ENCODE results near the gene GAL3ST2.
"Not testable (repeated sequence)": the region's sequence is repeated elsewhere in the genome, so short reads cannot be mapped to it uniquely, and the experiment has no call there.

GAL3ST2 gene

DNA sequence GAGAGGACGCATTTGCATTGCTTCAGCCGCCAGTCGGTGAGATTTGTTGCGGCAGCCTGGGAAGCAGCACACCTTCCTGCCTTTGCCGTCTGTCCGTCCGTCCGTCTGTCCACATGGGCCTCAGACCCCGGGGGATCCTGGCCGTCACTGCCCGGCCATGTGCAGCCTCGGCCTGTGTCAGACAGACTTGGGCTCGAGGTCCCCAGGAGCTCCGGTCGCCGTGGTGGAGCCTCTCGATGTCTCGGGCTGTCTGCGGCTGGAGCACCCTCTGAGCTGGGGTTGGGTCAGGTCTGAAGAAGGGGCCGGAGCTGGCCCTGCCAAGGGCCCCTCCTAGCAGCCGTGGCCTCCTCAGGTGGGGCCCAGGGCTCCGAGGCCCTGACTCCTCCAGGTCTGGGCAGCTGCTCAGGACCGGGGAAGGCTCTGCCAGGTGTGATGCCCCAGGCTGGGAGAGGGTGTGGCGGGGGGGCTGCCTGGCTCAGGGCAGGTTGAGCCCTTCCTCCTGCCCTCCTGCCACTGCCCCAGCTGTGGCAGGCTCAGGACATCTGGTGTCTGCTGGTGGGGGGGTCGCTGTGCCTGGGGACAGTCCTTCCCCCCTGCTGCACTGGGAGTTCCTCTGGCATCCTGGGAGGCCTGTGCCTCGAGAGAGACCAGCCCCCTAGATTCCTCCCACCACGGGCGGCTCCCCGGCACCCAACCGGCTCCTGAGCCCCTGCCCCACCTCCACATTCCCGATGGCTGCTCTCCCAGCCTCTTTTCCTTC, 44.2 kb downstream of the GAL3ST2 start:
- no peak for DNase-seq (ENCODE audit: low read depth)

DNA sequence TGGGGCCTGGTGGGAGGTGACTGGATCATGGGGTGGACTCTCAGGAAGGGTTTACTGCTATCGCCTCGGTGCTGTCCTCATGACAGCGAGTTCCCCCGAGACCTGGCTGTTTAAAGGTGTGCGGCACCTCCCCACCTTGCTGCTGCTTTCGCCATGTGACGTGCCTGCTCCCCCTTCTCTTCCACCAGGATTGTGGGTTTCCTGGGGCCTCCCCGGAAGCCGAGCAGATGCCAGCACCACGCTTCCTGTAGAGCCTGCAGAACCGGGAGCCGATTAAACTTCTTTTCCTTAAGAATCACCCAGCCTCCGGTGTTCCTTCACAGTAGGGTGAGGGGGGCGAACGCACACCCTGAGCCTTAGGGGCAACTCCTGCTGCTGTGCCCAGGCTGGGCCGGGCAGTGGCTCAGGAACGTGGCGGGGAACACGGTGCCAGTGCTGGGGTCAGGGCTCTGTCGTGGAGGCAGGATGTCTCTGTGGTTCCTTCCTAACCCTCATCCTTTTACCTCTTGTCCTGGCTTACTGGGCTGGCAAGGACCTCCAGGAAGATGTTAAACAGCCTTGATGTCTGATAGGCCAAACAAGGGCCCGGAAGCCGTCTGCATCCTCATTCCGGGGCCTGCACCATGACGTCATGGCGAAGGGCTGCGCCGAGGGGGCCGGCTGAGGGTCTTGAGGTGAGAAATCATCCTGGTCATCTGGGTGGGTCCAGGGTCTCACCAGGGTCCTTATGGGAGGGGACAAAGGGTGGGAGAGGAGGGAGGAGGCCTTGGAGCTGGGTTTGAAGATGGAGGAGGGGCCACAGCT, 45.0 kb downstream of the GAL3ST2 start:
- DNase-seq (ENCODE audit: low read depth), result no peak

DNA sequence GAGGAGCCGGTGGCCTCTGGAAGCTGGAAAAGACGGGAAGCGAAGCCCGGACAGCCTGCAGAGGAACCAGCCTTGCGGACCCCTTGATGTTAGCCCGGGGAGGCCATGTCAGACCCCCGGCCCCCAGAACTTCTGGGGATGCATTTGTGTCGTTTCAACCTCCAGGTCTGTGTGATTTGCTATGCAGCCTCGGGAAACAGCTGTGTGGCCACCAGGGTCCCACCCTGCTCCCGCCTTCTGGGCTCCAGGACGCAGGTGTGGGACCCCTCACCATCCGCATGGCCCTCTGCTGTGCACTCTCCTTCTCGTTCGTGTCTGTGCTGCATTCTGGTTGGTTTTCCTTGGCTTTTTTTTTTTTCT, 45.6 kb downstream of the GAL3ST2 start:
- DNase-seq (ENCODE audit: low read depth), result no peak

DNA sequence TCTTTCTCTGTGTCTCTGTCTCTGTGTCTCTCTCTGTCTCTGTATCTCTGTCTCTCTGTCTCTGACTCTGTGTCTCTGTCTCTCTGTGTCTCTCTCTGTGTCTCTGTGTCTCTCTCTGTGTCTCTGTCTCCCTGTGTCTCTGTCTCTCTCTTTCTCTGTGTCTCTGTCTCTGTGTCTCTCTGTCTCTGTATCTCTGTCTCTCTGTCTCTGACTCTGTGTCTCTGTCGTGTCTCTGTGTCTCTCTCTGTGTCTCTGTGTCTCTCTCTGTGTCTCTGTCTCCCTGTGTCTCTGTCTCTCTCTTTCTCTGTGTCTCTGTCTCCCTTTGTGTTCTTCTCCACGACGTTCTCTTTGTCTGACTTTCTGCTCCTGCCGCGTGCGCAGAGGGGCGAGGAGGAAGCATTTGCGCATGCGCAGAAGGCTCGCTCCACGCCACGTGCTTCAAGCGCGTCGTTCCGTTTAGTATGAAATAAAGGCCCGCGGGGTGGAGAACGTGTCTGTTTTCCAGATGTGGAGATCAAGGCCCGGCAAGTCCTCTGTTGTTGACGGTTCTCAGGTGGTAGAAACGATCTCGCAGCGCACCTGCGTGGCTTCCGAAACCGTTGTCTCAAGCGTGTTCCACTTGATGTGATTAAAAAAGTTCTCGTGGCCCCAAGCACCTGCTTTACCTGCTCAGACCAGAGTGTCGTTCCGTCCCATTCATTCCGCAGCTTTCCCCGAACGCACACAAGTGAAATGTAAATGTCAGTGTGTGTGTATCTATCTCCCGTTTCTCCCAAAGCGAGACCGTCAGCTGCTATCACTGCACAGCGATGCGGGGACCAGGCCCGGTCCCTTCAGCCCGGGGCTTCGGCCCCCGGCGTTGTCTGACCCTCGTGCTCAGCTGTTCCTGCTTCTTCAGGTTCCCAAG, 47.2 kb downstream of the GAL3ST2 start:
- not testable (repeated sequence) for DNase-seq (ENCODE audit: low read depth)

DNA sequence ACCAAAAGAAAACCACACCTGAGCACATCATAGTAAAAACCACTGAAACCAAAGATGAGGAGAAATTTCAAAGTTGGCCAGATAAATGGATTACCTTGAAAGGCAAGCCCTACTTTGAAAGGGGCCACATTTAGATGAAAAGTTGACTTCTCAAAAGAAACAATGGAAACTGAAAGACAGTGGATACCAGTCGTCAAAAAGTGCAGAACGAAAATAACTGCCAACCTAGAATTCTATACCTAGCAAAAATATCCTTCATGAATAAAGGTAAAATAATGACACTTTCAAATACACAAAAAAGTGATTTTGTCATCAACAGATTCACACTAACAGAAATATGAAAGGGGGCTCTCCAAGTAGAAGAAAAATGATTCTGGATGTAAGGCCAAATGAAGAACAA, 50.8 kb downstream of the GAL3ST2 start:
- DNase-seq (ENCODE audit: low read depth), result no peak

DNA sequence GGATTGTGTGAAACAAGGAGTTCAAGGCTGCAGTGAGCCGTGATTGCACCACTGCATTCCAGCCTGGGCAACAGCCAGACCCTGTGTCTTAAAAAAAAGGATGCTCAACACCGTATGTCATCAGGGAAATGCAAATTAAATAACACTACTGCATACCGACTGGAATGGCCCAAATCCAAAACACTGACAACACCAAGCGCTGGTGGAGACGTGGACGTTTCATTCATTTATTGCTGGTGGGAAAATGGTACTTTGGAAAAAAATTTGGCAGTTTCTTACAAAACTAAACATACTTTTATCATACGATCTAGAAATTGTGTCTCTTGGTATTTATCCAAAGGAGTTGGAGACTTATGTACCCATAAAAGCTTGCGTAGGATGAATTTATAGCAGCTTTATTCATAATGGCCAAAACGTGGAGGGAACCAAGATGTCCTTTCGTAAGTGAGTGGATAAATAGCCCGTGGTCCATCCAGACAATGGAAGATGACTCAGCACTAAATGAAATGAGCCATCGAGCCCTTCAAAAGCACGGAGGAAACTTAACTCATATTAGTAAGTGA, 56.6 kb downstream of the GAL3ST2 start:
- no peak for DNase-seq (ENCODE audit: low read depth)

DNA sequence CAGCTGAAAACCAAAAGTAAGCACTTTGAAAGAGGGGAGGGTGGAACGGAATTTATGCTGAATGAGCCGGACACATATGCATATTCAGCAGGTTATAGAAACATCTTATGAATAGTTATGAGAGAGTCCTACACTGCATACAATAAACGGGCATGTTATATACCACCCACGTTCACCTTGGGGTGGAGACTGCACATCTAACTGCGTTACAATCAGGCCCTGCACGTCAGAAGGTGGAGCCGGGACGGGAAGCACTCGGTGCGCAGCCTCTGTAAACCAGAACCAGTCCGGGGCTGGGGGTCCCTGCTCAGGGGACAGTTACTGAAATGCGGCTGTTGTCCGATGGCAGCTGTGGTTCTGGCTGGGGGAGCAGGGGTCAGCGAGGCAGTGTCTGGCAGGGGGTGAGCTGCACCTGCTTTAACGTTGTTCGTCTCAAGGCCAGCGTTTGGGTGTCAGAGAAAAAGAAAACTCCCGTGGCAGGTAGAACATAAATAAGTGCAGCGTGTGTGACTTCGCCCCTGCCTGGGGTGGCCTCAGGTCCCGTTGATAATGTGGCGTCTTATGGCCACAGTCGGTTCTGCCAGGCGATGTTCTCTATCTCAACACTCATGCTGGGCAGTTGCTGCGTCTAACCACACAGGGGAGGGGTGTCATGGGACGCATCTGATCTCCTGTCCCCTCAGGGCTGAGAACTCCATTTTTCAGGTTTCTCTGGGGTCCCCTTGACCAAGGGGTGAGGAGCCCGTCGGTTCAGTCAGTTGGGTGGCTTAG, 57.3 kb downstream of the GAL3ST2 start:
- not testable (repeated sequence) for DNase-seq (ENCODE audit: low read depth)

DNA sequence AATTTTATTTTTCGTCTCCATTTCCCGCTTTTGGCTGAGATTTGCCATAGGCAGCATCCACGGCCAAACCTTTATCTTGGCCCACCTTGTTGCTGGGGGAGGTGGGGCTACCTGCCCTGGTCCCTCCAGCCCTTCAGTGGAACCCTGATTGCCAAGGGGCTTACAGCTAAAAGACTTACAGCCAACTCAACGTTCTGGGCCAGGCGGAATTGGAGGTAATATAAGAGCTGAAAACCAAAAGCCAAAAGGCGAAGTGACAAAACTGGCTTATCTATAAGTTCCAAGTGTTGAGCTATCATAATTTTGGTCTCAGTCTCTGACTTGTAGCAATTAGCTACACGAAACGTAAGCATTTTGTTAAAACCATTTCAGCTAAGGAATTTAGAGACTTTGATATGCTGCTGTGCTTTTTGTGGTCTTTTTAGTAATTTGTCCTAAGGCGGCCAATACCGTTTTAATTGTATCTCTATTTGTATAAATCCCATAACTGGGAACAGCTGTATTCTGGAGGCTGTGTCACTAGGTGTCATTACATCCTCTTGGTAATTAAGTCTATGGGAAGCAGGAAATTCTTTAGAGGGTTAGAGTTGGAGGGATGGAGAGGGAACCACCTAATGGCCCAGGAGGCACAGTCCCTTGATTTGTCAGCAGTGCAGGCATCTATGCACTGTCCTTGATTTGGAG, 58.0 kb downstream of the GAL3ST2 start:
- DNase-seq (ENCODE audit: low read depth), result no peak

DNA sequence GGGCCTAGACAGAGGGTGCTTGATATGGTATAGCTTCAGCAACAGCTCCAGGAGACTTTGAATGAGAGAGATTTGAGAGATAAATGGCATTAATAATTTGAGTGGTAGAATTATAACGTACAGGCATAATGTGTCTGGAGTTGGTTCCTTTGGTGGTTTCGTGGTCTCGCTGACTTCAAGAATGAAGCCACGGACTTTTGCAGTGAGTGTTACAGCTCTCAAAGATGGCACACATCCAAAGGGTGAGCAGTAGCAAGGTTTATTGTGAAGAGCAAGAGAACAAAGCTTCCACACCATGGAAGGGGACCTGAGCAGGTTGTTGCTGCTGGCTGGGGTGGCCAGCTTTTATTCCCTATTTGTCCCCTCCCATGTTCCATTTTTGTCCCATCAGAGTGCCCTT, 59.0 kb downstream of the GAL3ST2 start:
- DNase-seq (ENCODE audit: low read depth), result no peak

DNA sequence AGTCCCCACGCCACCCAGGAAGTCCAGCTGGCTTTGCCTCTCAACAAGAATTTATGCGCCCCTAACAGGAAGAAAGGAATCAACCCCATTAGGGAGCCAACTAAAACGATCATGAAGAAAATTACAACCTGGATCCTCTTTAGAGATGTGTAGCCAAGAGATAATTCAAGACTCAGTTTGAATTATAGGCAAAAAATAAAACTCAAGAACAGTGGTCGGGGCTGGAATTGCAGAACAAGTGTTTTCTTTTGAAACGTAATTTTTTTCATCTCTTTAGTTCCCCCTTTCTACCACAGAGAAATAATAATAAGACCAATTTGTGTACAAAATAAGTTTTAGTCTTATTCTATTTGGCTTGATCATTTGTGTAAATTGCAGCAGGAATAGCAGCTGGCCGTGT, 59.7 kb downstream of the GAL3ST2 start:
- DNase-seq (ENCODE audit: low read depth), result no peak

DNA sequence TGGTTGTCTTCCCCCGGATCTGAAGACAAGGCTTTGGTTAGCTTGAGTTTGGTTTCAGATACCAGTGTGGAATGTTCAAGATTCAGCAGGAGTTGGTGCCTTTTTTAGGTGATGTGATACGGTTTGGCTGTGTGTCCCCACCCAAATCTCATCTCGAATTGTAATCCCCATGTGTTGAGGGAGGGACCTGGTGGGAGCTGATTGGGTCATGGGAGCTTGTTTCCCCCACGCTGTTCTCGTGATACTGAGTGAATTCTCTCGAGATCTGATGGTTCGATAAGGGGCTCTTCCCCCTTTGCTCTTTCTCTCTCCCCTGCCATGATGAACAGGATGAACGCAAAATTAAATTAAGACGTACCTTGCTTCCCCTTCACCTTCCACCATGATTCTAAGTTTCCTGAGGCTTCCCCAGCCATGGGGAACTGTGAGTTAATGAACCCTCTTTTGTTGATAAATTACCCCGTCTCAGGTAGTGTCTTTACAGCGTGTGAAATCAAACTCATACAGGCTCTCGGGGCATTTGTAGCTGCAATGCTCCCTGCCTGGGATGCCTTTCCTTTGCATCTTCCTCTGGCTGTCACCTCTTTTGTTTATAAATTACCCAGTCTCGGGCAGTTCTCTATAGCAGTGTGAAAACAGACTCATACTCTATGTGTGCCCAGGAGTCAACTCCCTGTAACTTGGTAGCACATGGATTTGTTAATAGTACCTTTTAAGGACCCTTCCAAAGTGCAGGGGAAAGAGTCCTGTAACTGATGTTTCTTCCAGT, 60.8 kb downstream of the GAL3ST2 start:
- DNase-seq (ENCODE audit: low read depth), result no peak

DNA sequence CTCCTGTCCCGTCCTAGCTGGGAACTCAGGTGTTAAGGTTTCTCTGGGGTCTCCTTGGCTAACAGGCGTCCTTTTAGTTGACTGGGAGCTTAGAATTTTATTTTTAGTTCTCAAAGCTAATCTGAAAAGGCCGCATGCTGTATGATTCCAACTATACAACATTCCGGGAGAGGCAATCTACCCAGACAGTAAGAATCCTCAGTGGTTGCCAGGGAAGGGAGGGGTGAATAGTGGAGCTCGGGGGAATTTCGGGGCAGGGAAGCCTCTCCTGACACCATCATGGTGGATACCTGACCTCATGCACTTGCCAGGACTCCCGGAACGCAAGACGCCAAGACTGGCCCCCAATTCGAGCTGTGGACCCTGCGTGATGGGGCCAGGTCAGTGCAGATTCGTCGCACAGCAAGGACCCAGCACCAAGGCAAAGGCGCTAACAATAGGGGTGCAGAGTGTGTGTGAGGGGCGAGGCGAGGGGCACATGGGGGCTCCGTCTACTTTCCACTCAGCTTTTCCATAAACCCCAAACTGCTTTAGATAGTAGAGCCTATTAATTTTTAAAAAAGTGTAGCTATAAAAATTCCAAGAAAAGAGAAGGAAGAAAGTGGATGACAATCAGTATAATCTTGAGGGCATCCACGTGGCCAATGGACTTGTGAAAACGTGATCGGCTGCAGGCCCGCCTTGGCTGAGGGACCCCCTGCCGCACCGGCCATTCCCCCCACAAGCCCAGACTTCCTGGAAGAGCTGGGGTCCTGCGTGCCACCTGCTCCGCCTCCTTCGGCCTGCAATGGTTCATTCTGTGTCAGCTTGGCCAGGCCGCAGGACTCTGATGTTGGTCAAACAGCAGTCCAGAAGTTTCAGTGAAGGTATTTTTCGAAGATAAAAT, 64.8 kb downstream of the GAL3ST2 start:
- DNase-seq (ENCODE audit: low read depth), result no peak

DNA sequence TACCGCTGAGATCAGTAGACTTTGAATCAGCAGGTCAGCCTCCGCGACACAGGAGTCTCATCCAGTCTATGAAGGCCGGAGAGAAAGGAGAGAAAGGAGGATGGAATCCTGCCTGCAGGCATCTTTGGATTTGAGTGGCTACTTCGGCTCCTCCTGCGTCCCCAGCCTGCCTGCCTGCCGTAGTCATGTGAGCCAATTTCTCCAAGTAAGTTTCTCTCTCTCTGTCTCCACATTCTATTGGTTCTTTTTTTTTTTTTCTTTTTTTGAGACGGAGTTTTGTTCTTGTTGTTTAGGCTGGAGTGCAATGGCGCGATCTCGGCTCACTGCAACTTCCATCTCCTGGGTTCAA, 65.4 kb downstream of the GAL3ST2 start:
- no peak for DNase-seq (ENCODE audit: low read depth)

DNA sequence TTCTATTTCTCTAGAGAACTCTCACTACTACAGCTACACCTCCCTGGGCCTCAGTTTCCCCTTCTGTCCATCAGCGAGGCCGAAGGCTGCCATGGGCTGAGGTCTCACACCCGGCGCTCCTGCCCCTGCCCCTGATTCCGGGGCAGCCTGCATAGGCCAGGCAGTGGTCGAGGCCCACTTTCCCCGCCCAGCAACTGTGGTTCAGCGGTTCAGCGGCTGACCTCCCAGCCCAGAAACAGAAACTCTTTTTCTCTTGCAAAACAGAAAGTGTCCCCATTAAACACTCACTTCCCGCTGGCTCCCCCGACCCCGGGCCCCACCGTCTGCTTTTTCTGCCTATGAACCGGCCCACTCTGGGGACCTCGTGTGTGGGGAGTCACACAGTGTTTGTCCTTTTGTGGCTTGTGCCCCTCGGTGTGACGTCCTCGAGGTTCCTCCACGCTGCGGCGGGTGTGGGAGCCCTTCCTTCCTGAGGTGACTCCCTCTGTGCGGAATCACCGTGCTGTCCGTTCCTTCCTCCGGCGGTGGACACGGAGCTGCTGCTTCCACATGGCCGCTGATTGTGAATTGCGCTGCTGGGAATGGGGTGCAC, 66.1 kb downstream of the GAL3ST2 start:
- peak; percentile 31 for DNase-seq (ENCODE audit: low read depth)

DNA sequence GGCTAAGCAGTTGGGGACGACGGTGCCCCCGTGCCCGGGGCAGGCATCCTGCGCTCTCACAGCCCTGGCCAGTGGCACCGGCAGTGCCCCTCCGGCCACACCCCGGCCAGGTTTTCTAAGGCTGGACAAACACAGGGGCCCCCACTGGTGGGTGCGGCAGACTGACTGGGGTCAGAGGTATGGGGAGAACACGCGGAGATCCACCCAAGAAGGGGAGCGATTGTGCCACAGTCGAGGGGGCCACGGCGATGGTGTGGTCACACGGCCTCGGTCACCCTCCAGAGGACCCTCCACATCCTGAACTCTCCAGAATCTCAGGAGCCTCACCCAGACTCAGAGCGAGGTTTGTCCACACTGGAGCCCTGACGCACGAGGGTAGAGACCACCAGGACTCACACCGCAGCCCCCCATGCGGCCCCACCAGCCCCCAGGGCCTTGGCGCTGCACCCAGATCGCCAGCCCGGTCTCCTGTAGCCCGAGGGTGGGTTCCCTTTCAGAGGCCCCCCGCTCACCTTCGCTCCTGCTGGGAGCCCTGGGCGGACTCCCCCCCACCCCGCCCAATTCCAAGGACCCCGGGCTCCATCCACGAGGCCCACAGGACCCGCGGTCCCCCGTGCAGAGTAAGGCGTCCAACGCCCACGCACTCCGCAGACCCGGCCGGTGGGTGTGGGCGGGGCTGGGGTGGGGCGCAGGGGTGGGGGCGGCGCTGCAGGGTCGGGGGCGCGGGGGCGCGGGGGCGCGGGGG, 66.9 kb downstream of the GAL3ST2 start:
- DNase-seq (ENCODE audit: low read depth), result no peak

DNA sequence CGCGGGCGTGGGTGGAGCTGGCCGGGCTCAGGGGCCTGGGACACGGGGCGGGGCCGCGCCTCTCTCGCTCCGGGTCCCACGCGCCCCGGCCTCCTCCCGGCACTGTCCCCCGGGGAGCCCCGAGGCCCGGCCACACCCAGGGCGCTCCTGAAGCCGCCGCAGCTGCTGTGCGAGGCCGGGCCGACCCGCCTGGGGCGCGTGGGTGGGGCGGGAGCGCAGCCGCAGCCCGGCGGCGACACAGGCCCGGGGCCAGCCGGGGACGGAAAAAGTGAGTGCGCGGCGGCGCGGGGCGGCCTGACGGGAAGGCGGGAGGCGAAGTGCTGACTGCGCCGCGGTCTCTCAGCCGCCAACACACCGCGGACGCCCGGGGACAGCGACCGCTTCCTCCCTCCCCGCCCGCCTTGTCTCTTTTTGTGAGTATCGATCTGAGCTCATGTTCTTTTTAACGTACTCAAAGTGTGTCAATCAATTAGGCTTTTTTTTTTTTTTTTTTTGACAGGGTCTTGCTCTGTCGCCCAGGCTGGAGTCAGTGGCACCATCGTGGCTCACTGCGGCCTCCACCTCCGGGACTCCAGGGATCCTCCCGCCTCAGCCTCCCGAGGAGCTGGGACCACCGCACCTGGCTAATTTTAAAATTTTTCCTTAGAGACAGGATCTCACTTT, 67.6 kb downstream of the GAL3ST2 start:
- DNase-seq (ENCODE audit: low read depth), result peak; percentile 74

DNA sequence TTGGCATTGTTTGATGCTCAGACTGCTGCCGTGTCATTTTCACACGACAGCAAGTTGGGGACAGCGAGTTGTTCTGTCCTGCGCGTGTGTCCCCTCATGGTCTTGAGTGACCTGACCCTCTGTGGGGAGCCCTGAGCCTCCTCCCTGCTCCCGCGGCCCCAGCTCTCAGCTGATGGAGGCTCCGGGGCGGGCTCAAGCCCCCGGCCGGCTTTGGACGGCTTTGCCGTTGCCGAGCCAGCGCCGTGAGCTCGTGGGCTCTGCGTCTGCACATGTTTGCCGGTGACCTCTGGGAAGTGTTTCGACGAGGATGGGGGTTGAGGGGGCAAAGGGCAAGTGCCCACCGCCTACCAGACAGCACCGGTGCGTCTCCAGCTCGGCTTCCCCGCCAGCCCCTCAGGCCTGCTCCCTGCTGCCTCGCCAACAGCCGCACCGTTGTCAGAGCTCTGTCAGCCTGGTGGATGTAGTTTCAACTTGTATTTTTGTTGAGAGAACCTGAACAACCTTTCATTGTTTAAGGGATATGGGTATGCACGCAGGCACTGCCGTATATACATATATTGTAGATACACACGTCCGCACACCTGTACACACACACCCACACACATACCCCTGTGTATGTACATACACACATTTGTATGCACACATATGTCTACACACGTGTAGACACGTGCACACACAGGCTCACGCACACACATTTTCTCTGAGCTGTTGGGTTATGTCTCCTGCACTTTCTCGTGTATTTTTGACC, 68.4 kb downstream of the GAL3ST2 start:
- DNase-seq (ENCODE audit: low read depth), result no peak

All from activated T-helper 9 cell treated with anti-CD3 and anti-CD28 coated beads, Interleukin-2, amount 50 U/mL, for 16 hours (primary cell).